CD1c-positive myeloid dendritic cell (primary cell): ENCODE results near the gene CHMP6.
A peak's percentile ranks its signal among the peaks of the same experiment; 100 is the strongest.

Source experiments
- DNase-seq: peaks from one replicate; pipeline ENCODE4 v3.0.0-alpha.2; 2016; ENCODE audit errors: extremely low spot score

Gene CHMP6

GRCh38 chr17:80992077-80992947 lies 671 bp downstream of the CHMP6 start:
- DNase-seq: no peak

DNA sequence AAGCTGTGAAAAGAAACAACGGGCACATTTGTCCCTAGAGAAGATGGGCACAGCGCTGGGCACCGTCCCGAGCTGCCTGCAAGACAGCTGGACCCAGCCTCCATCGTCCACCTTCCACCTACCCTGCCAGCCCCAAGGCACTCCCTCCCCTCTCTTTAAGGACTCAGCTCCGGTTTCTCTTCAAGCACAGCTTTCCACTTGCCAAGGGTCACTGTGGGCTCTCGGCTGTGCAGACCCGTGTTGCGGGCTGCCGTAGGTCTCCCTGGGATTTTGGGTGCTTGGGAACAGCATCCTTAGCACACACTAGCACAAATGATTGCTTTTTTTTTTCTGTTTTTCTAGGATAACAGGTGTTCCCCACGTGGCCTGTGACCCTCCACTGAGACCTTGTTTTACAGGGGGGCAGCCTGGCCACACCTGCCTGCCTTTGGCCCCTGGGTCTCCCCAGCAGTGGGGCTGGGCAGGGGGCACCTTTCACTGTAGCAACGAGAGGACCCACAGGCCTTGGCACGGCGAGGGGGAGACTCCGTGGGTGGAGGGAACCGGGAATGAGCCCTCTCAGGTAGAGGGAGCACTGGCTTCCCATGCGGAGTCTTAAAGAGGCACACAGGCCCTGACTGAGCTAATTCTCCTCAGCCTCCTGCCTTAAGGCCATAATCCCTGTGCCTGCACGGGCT lies 1.4 kb downstream of the CHMP6 start:
- DNase-seq: no peak

DNA sequence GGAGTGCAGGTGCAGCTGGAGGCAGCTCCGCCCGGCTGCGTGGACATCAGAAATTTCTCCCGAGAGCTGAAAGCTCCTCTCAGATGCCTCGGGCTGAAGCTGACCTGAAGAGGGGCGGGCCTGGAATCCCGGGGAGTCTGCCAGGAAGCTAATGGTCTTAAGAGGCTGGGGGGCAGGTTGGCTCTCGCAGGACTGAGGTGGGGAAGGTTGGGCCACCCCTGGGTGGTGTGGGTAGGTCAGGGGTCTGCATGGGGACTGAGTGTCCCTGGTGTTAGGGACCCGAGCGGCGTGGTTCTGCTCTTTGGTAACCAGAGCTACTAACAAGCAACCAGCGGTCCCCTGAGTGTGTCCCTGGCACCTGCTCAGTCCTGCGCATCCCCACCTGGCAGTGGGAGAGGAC lies 3.5 kb downstream of the CHMP6 start:
- DNase-seq: no peak

DNA sequence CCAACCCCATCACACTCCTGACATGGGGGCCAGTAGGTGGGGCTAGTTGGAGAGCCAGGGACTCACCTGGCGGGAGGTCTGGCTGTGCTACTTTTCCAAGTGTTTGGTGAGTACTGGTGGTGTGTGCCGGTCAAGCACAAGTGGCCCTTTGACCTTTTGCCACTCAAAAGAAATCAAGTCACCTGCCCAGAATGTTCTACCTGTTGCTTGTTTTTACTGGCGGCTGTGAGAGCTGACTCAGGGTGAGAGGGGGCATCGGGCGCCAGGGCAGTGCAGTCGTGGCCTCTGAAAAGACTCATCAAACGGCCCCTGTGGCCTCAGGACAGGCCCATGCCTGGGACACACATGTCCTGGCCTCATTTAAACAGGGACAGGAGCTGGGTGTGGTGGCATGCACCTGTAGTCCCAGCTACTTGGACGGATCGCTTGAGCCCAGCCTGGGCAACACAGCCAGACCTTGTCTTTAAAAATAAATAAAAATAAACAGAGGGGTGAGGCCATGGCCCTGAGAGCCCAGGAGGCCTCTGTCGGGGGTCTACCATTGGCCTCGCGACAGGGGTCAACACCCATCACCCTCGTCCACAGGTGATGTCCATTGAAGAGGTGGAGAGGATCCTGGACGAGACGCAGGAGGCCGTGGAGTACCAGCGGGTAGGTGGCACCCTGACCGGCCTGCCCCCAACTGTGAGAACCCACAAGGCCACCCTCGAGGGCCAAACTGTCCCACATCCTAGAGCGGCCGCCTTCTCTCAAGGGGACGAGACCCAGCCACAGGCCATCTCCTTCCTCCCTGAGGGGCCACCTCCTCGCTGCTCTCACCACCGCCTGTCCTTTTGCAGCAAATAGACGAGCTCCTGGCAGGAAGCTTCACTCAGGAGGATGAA lies 5.0 kb downstream of the CHMP6 start:
- no peak for DNase-seq

DNA sequence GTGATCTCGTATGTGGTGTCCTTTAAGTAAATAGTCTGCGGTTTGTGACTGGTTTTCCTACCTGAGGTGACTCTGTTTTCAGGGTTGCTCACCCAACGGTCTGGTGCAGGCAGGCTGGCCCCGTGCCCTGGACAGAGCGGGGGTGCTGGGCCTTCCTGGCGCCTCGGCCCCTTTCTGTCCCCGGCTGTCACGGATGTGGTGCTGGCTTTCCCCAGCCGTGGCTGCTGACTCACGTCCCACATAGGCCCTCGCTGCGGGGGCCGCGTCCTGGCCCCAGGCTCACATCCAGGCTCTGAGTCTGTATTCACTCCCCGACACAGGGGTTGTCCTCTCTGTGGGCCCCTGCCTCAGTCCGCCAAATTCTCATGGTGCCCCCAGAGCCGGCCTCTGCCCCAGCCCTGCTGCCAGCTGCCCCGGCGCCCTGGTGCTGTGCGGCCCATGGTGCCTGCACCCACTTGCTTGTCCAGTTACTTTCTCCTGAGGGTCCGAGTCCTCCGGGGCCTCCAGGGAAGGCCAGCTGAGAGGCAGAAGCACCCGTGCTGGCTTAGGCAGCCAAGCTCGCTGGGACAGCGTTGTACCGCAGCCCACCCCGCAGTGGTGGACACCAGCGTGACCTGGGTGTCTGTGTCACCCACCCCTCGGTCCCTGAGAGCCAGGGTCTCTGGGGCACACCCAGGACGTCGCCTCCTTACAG lies 5.9 kb downstream of the CHMP6 start:
- DNase-seq: no peak

- DNase-seq: no peak
These were observed 6.6 kb downstream of the CHMP6 start for GRCh38 chr17:80998118-80998747.

GRCh38 chr17:80998748-80999535 lies 7.3 kb downstream of the CHMP6 start:
- no peak for DNase-seq

DNA sequence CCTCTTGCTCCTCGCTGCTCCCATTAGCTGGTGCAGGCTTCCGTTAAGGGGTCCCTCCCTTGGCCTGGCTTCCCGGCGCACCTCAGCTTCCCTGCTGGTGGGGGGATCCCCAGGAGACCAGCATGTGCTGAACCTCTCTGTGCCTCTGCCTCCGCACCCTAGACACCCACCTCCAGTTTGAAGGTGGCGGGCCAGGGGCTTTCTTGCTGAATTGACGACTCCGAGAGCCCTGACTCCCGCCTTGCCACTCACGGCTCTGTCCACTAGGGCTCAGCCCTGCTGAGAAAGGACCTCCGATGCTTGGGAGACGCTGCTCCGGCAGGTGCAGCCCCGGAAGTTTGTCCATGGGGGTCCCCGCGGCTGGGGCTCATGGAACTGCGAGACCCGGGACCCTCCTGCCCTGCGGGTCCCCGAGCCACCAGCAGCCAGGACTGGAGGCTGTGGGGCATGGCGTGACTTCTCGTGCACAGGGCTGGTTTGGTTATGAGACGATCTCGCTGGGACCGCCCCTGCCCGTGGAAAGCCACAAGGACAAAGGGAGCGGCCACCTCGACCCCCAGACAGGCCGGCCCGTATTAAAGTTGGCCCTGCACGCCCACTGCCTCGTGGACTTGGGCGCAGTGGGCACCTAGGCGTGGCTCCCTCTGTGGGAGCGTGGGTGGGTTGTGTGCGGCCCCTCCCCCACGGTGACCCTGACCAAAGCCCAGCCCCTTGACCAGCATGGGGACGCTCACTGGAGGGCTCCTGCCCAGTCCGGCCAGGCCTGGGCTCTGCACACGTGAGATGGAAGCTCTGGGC lies 8.1 kb downstream of the CHMP6 start:
- DNase-seq: no peak

DNA sequence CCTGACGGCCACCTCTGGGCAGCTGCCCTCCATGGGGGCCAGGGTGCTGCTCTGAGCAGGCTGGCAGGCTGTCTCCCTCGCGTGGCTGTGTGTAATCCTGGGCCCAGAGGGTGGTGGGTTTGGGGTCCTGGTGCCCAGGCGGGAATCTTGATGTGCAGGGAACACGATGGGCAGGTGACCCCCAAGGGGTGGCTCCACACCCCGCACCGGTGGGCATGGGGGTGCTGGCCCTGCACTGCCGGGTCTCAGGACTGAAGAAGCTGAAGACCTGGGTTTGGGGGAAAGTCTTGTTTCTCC lies 8.6 kb downstream of the CHMP6 start:
- DNase-seq: no peak

- DNase-seq: no peak
These were observed 9.2 kb downstream of the CHMP6 start for GRCh38 chr17:81000631-81001357.

- no peak for DNase-seq
These were observed 10.4 kb downstream of the CHMP6 start for GRCh38 chr17:81002013-81002384.

GRCh38 chr17:81002409-81003361 lies 11.0 kb downstream of the CHMP6 start:
- no peak for DNase-seq

DNA sequence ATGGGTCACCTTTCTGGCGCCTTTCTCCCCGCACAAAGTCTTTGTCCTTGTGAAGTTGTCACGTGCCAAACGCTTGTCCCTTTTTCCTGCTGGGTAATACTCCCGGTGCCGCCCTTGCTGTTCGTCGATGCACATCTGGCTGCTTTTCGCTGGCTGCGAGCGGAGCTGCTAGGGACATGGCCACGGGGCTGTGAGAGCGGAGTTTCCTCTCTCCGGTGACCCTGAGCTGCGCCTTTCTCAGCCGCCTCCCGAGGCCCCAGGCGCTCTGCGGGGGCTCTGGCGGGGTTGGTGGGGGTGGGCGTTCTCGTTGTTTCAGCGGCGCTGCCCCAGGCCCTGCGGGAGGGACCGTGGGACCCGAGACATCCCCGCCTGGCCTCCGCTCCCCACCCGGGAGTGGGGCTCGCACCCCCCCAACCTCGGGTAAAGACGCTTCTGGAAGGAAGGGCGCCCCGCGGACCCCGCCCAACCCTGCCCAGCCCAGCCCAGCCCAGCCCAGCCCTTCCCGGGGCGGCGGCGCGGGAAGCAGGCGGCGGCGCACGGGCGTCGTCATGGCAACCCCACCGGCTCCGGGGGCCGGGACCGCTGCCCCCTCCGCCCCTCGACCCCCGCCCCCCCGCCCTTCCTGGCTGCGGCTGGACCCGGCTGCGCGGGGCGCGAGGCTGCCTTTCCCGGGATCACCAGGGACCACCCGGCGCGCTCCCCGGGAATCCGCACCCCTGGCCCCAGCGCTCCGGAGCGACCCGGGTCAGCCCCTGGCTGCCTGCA lies 12.3 kb downstream of the CHMP6 start:
- DNase-seq: no peak

DNA sequence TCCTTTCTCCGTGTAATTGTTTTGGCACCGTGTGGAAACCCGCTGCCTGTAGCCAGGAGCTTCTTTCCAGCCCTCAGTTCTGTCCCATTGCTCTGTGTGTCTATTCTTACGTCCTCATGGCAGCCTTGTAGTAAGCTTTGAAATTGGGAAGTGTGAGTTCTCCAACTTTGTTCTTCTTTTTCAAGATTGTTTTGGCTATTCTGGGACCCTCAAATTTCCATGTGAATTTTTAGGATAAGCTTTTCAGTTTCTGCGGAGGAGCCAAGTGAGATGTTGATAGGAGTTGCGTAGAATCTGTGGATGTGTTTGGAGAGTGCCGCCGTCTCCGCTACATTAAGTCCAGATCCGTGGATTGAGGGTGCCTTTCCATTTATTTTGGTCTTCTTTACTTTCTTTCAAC lies 15.2 kb downstream of the CHMP6 start:
- no peak for DNase-seq

- DNase-seq: no peak
These were observed 16.5 kb downstream of the CHMP6 start for GRCh38 chr17:81008140-81008539.

- DNase-seq: peak; percentile 66
These were observed 17.5 kb downstream of the CHMP6 start for GRCh38 chr17:81009136-81009535.

- DNase-seq: no peak
These were observed 19.3 kb downstream of the CHMP6 start for GRCh38 chr17:81010935-81011334.
